A549 (cell line): ENCODE data around the gene PLCH2. TPM values are rescaled to one million over a fixed set of nuclear protein-coding genes. Genes with fewer than 3 reads are reported as not detected.

Source experiments
- ATAC-seq, 2 experiments: fragments of 200-7000 bp in 1 of 2; fragments of >200 bp in 1 of 2; cut with Nextera tagmentation in 1 of 2; cut with Tn5 transposase in 1 of 2; 3 replicates each; pipeline versions ENCODE4 v1.8.0 to v1.9.1; 2018 to 2020; ENCODE audit warnings: mild to moderate bottlenecking in 1 of 2, moderate library complexity in 1 of 2
- CTCF ChIA-PET: fragments of 300-600 bp; sonication (Branson Sonifier 250); formaldehyde crosslinking; extraction: SDS; loops from one replicate; lab custom pipeline; 2021; ENCODE audit warnings: antibody characterized with exemption, inconsistent platforms; lab: Yijun Ruan, JAX
- POLR2A ChIA-PET: fragments of 350-600 bp; formaldehyde crosslinking; extraction: SDS; loops from one replicate; lab custom pipeline; 2021; ENCODE audit warnings: antibody characterized with exemption, inconsistent platforms; lab: Yijun Ruan, JAX
- DNase-seq, 2 experiments: peaks; one replicate each; pipeline versions ENCODE4 v3.0.0 to v3.0.0-alpha.2; 2011 to 2016; ENCODE audit warnings: low read depth in 1 of 2, low spot score in 1 of 2
- FAIRE-seq: peaks from 2 replicates; lab custom pipeline; 2011; peaks lifted over from hg19 to GRCh38; lab: Jason Lieb, UNC
- H3K27ac ChIP-seq, 2 experiments: fragments of >200 bp; sonication (Bioruptor Twin); formaldehyde crosslinking; 3 replicates each; pipeline ENCODE4 v1.5.1; 2016 to 2017
- H3K4me1 ChIP-seq: fragments of >200 bp; sonication (Bioruptor Twin); formaldehyde crosslinking; 3 replicates; pipeline ENCODE4 v1.6.1; 2016
- H3K4me2 ChIP-seq: fragments of >200 bp; sonication (Bioruptor Twin); formaldehyde crosslinking; 3 replicates; pipeline ENCODE4 v1.6.1; 2016
- H3K4me3 ChIP-seq: fragments of >200 bp; sonication (Bioruptor Twin); formaldehyde crosslinking; 3 replicates; pipeline ENCODE4 v1.5.1; 2016
- H3K9me3 ChIP-seq: fragments of >200 bp; sonication (Bioruptor Twin); formaldehyde crosslinking; 3 replicates; pipeline ENCODE4 v1.6.1; 2016
- BHLHE40 ChIP-seq: IDR thresholded peaks from 2 replicates; pipeline ENCODE4 v1.6.1; 2012; ENCODE audit warnings: low read depth, low read length, inconsistent platforms
- CBX2 ChIP-seq: fragments of 200-600 bp; sonication (generic); IDR thresholded peaks from 2 replicates; pipeline ENCODE4 v1.6.1; 2016; ENCODE audit warnings: low read depth, mild to moderate bottlenecking, borderline replicate concordance
- CBX8 ChIP-seq: fragments of 200-600 bp; sonication (generic); IDR thresholded peaks from 2 replicates; pipeline ENCODE4 v1.6.1; 2016
- CHD4 ChIP-seq: fragments of 200-600 bp; sonication (generic); IDR thresholded peaks from 2 replicates; pipeline ENCODE4 v1.6.1; 2016; ENCODE audit warnings: antibody characterized with exemption, mild to moderate bottlenecking, borderline replicate concordance
- E2F6 ChIP-seq: IDR thresholded peaks from 2 replicates; pipeline ENCODE4 v1.6.1; 2012; ENCODE audit warnings: low read depth, borderline replicate concordance
- EHF ChIP-seq: fragments of 250-450 bp; sonication (Bioruptor Pico); IDR thresholded peaks from 2 replicates; pipeline ENCODE4 v1.5.0; 2020; ENCODE audit warnings: mild to moderate bottlenecking
- FOXS1 ChIP-seq: fragments of 250-450 bp; sonication (Bioruptor Pico); IDR thresholded peaks from 2 replicates; pipeline ENCODE4 v1.5.0; 2020; ENCODE audit warnings: mild to moderate bottlenecking, moderate library complexity
- HDAC2 ChIP-seq: fragments of 200-600 bp; sonication (generic); IDR thresholded peaks from 2 replicates; pipeline ENCODE4 v1.6.1; 2016
- JUN ChIP-seq, 2 experiments: fragments of >200 bp; sonication (Bioruptor Twin); formaldehyde crosslinking; IDR thresholded peaks; 2 replicates in 1 of 2; 3 replicates in 1 of 2; pipeline ENCODE4 v1.6.1; 2016 to 2017
- JUNB ChIP-seq: fragments of >200 bp; sonication (Bioruptor Twin); formaldehyde crosslinking; IDR thresholded peaks from 2 replicates; pipeline ENCODE4 v1.6.1; 2016
- KDM1A ChIP-seq: fragments of 200-600 bp; sonication (generic); IDR thresholded peaks from 2 replicates; pipeline ENCODE4 v1.6.1; 2016; ENCODE audit warnings: low read depth, mild to moderate bottlenecking
- KDM5A ChIP-seq: fragments of 200-600 bp; sonication (generic); IDR thresholded peaks from 2 replicates; pipeline ENCODE4 v1.6.1; 2016; ENCODE audit warnings: antibody characterized with exemption, mild to moderate bottlenecking
- NFE2L2 ChIP-seq: fragments of 150-350 bp; conservative IDR thresholded peaks from 2 replicates; pipeline ENCODE4 v1.6.1; 2014; ENCODE audit warnings: low read length
- RAD21 ChIP-seq, 2 experiments: fragments of >200 bp in 1 of 2; sonication (Bioruptor Twin) in 1 of 2; formaldehyde crosslinking in 1 of 2; IDR thresholded peaks in 1 of 2; conservative IDR thresholded peaks in 1 of 2; 2 replicates in 1 of 2; 3 replicates in 1 of 2; pipeline ENCODE4 v1.6.1; 2012 to 2018; ENCODE audit warnings: inconsistent platforms in 1 of 2
- RCOR1 ChIP-seq: fragments of 150-350 bp; IDR thresholded peaks from 2 replicates; pipeline ENCODE4 v1.6.1; 2014; ENCODE audit warnings: antibody characterized with exemption, low read length, low read depth
- SREBF2 ChIP-seq: fragments of 450-650 bp; IDR thresholded peaks from 2 replicates; pipeline ENCODE4 v1.6.1; 2014; ENCODE audit warnings: mild to moderate bottlenecking, moderate library complexity
- TFCP2L1 ChIP-seq: fragments of 250-450 bp; sonication (Bioruptor Pico); IDR thresholded peaks from 2 replicates; pipeline ENCODE4 v1.5.0; 2021; ENCODE audit warnings: mild to moderate bottlenecking
- TP53 ChIP-seq: fragments of 250-450 bp; sonication (Bioruptor Pico); IDR thresholded peaks from 2 replicates; pipeline ENCODE4 v1.5.0; 2021; ENCODE audit warnings: mild to moderate bottlenecking, moderate library complexity
- USF2 ChIP-seq: fragments of 450-650 bp; IDR thresholded peaks from 2 replicates; pipeline ENCODE4 v1.6.1; 2014; ENCODE audit warnings: antibody characterized with exemption
- ZFP36 ChIP-seq: fragments of 450-650 bp; IDR thresholded peaks from 2 replicates; pipeline ENCODE4 v1.6.1; 2014; ENCODE audit warnings: borderline replicate concordance; ENCODE audit not compliant: partially characterized antibody
- WGBS: methylation state at CpG from one replicate; pipeline ENCODE4 v1.1.6; 2017; ENCODE audit errors: missing lambda C conversion rate; 5-methylcytosine and 5-hydroxymethylcytosine counted together
- polyA plus RNA-seq, 4 experiments: library from polyadenylated mRNA; depleted of rRNA in 3 of 4; stranded (reverse); fragments of >200 nt; fragmentation: RNase III in 1 of 4; extraction: RNeasy Plus Mini Kit Qiagen cat#74134 plus additional on column Dnase treatment in 1 of 4; gene quantifications; 2 replicates in 3 of 4; 3 replicates in 1 of 4; pipeline ENCODE4 v1.2.3, GENCODE V29; 2011 to 2017

Gene PLCH2
- polyA plus RNA-seq, 2 of the 4 experiments (the other 2 are of a cell fraction), result 0.10 to 0.18 TPM

GRCh38 chr1:2499986-2500596, 24.0 kb downstream of the PLCH2 start:
- ChIA-PET POLR2A (no interaction called here), CTCF (interaction anchor here (0.6 kb wide), 1 partner anchor 58 kb away, joined by 3 read pairs; no protein-coding TSS in a partner anchor)
- no peaks in the 10 kb centered on the region for H3K9me3 ChIP-seq
- no peak for DNase-seq
- H3K4me3 ChIP-seq, result no peak overlapping the region
- peaks cover 1% of the 10 kb centered on the region; the same call in 1 of the 3 replicates for H3K4me1 ChIP-seq
- H3K27ac ChIP-seq, result 0 out of 6 replicates have a peak overlapping the region, but pooled peaks of 1 of the 2 experiments have one; percentile 13
- H3K4me2 ChIP-seq, result no peak overlapping the region
- 89% methylated on average over 10 of the region's 19 CpGs for WGBS
- TF ChIP-seq HDAC2, result no peak
- no peak for TF ChIP-seq JUN (IDR thresholded peaks at IDR 0.05)
- TF ChIP-seq TFCP2L1 (CRISPR knock-in tag), result no peak
- no peak for TF ChIP-seq RCOR1
- TF ChIP-seq USF2, result no peak
- no peak for TF ChIP-seq BHLHE40
- no peak for TF ChIP-seq NFE2L2
- no peak for TF ChIP-seq KDM1A
- no peak for TF ChIP-seq SREBF2
- TF ChIP-seq EHF, result no peak
- no peak for TF ChIP-seq E2F6
- no peak for TF ChIP-seq CBX8
- TF ChIP-seq TP53 (CRISPR knock-in tag), result no peak
- ATAC-seq, result no peak
- no peak for FAIRE-seq

- ChIA-PET POLR2A (no interaction called here), CTCF (interaction anchor here (0.8 kb wide), 1 partner anchor 41 kb away, joined by 3 read pairs; no protein-coding TSS in a partner anchor)
- no peak overlapping the region for H3K4me3 ChIP-seq
- ATAC-seq, result no peak
- TF ChIP-seq ZFP36 (peak; percentile 50), SREBF2 (no peak)
- 86% methylated on average over 16 of the region's 28 CpGs for WGBS
- no peak for FAIRE-seq
- no peaks in the 10 kb centered on the region for H3K4me1 ChIP-seq
- no peak overlapping the region for H3K4me2 ChIP-seq
- DNase-seq, result no peak
- no peaks in the 10 kb centered on the region for H3K9me3 ChIP-seq
- H3K27ac ChIP-seq, result no peak overlapping the region
These were observed 25.1 kb downstream of the PLCH2 start for GRCh38 chr1:2501041-2501819.

GRCh38 chr1:2501820-2502119, 25.7 kb downstream of the PLCH2 start:
- no CpG with 5 or more reads among the region's 7 CpGs for WGBS
- ATAC-seq, result no peak

GRCh38 chr1:2502210-2502609, 26.1 kb downstream of the PLCH2 start:
- Histone ChIP-seq H3K27ac (no peak overlapping the region), H3K4me3 (no peak overlapping the region), H3K9me3 (no peaks in the 10 kb centered on the region), H3K4me2 (no peak overlapping the region), H3K4me1 (no peaks in the 10 kb centered on the region)
- TF ChIP-seq CBX2, result no peak
- no peak for TF ChIP-seq CHD4
- DNase-seq, result no peak
- FAIRE-seq, result no peak
- ChIA-PET POLR2A (no interaction called here), CTCF (no interaction called here)
- ATAC-seq, result no peak
- WGBS, result 79% methylated on average over 11 of the region's 34 CpGs

More at GRCh38 chr1:2501820-2502119, 25.7 kb downstream of the PLCH2 start:
- no peak overlapping the region for H3K4me3 ChIP-seq
- CTCF ChIA-PET, result no interaction called here
- H3K9me3 ChIP-seq, result no peaks in the 10 kb centered on the region
- FAIRE-seq, result no peak
- DNase-seq, result no peak
- POLR2A ChIA-PET, result no interaction called here
- H3K4me2 ChIP-seq, result no peak overlapping the region
- H3K4me1 ChIP-seq, result no peaks in the 10 kb centered on the region
- H3K27ac ChIP-seq, result no peak overlapping the region
- TF ChIP-seq FOXS1 (CRISPR knock-in tag), result no peak
- TF ChIP-seq CBX8, result no peak
- TF ChIP-seq JUNB, result no peak
- TF ChIP-seq CHD4, result no peak
- no peak for TF ChIP-seq ZFP36
- no peak for TF ChIP-seq JUN (IDR thresholded peaks at IDR 0.05)
- TF ChIP-seq RAD21 (conservative IDR thresholded peaks at IDR 0.05 in 1 of 2, IDR thresholded peaks at IDR 0.05 in 1 of 2), result no peak
- no peak for TF ChIP-seq KDM5A
